ENCODE measurements around the gene S1PR5.

S1PR5 gene

DNA sequence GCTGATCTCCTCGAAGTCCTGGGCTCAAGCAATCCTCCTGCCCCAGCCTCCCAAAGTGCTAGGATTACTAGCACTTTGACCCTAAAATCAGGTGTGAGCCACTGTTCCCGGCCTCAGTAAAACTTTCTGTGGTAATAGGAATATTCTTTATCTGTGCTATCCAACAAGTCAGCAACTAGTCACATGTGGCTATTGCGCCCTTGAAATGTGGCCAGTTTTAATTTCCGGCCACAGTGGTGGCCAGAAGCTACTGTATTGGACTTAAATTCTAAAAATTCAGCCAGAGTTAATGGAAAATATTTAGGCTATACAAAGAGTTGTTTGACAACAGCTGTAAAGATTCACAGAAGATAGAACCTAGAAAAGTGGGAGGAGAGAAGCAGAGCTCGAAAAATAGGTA lies 44.1 kb downstream of the S1PR5 start:
- no peak for DNase-seq

DNA sequence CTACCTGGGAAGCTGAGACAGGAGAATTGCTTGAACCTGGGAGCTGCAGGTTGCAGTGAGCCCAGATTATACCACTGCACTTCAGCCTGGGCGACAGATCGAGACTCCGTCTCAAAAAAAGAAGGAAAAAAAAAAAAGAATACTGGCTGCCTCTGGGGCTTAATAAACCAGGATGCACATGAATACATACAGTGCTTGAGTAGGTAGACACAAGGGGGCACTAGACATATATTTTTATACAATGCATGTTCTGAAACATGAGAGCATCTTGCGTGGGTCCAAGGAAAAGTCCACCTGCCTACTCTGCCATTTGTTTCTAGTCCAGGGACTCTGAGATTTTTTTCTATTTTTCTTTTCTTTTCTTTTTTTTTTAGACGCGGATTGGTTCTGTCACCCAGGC lies 45.3 kb downstream of the S1PR5 start:
- no peak for DNase-seq

DNA sequence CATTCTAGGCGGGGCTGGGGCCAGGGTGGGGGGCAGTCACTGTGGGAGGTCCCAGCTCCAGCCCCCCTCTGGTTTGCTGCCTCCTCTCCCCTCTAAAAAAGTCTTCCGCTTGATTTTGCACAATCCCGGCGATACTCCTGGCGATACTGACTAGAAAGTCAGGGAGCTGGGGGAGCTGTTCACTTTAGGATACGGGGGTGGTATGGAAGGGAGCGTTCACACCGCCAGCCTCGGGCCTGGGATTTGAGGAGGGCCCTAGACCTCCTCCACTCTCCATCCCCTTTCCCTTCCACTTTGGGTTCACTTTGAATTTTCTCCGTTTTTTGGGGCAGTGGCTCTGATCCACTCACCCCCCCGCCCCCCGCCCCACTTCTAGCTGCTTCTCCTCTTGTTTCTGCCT lies 49.1 kb downstream of the S1PR5 start:
- DNase-seq, result no peak

DNA sequence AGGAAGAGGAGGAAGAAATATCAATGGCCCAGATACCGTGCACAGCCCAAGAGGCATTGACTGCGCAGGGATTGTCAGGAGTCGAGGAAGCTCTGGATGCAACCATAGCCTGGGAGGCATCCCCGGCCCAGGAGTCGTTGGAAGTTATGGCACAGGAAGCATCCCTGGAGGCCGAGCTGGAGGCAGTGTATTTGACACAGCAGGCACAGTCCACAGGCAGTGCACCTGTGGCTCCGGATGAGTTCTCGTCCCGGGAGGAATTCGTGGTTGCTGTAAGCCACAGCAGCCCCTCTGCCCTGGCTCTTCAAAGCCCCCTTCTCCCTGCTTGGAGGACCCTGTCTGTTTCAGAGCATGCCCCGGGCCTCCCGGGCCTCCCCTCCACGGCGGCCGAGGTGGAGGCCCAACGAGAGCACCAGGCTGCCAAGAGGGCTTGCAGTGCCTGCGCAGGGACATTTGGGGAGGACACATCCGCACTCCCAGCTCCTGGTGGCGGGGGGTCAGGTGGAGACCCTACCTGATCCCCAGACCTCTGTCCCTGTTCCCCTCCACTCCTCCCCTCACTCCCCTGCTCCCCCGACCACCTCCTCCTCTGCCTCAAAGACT lies 50.0 kb downstream of the S1PR5 start:
- no peak for DNase-seq

DNA sequence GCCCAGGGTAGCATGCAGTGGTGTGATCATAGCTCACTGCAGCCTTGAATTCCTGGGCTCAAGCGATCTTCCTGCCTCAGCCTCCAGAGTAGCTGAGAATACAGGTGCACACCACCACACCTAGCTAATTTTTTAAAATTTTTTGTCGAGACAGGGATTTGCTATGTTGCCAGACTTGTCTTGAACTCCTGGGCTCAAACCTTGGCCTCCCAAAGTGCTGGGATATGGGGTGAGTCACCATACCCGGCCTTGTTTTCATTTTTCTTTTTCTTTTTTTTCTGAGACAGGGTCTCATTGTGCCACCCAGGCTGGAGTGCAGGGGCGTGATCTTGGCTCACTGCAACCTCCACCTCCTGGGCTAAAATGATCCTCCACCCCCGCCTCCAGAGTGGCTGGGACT lies 52.8 kb downstream of the S1PR5 start:
- no peak for DNase-seq

Data from amygdala (tissue), 56 donors.